Epithelial cell of esophagus (primary cell): ENCODE measurements around the gene MERTK.

Source experiments
- DNase-seq: peaks from one replicate; pipeline ENCODE4 v3.0.0; 2010; ENCODE audit warnings: low read depth
- H3K4me3 ChIP-seq: 2 replicates; pipeline ENCODE4 v1.5.1; 2011; ENCODE audit warnings: mild to moderate bottlenecking, low read length, control low read depth
- TF ChIP-seq, protein P1 (sequence below): IDR thresholded peaks from 2 replicates; pipeline ENCODE4 v1.5.1; 2011; ENCODE audit warnings: low read depth, mild to moderate bottlenecking, low read length, control low read depth, inconsistent platforms; ENCODE audit not compliant: insufficient read depth; ENCODE audit errors: missing control alignments

MERTK gene

DNA sequence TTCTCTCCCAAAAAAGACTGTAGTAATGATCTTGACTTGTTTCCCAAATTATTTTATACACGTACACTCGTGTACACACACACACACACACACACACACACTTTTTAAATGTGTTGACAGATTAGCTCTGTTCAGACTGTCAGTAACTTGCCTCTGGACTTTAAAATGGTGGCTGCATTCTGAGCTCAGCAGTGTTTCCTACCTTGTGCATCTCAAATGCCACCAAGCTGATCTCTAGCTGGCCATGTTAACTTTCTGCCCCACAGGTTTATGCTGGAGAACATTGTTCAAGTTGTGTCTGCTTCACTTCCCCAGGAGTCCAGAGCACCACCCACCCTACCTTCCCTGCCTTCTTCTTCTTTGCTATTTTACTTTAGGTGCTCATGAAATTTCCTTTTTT, 83.3 kb downstream of the MERTK start:
- H3K4me3 ChIP-seq, result no peak overlapping the region
- DNase-seq, result no peak
- TF ChIP-seq, protein P1, sequence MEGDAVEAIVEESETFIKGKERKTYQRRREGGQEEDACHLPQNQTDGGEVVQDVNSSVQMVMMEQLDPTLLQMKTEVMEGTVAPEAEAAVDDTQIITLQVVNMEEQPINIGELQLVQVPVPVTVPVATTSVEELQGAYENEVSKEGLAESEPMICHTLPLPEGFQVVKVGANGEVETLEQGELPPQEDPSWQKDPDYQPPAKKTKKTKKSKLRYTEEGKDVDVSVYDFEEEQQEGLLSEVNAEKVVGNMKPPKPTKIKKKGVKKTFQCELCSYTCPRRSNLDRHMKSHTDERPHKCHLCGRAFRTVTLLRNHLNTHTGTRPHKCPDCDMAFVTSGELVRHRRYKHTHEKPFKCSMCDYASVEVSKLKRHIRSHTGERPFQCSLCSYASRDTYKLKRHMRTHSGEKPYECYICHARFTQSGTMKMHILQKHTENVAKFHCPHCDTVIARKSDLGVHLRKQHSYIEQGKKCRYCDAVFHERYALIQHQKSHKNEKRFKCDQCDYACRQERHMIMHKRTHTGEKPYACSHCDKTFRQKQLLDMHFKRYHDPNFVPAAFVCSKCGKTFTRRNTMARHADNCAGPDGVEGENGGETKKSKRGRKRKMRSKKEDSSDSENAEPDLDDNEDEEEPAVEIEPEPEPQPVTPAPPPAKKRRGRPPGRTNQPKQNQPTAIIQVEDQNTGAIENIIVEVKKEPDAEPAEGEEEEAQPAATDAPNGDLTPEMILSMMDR, result no peak

DNA sequence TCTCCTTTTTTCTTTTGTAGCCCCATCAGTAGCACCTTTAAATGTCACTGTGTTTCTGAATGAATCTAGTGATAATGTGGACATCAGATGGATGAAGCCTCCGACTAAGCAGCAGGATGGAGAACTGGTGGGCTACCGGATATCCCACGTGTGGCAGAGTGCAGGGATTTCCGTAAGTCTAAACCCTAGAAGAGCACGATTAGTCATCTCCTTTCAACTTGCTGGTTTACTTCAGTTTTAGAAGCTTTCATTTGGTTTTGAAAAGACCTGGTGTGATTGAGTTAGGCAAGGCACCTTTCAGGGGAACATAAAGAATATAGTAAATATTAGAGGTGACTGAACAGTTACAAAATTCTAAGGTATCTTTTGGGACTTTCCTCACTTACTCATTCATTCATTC, 84.4 kb downstream of the MERTK start:
- TF ChIP-seq, protein P1, result no peak
- no peak overlapping the region for H3K4me3 ChIP-seq
- no peak for DNase-seq

DNA sequence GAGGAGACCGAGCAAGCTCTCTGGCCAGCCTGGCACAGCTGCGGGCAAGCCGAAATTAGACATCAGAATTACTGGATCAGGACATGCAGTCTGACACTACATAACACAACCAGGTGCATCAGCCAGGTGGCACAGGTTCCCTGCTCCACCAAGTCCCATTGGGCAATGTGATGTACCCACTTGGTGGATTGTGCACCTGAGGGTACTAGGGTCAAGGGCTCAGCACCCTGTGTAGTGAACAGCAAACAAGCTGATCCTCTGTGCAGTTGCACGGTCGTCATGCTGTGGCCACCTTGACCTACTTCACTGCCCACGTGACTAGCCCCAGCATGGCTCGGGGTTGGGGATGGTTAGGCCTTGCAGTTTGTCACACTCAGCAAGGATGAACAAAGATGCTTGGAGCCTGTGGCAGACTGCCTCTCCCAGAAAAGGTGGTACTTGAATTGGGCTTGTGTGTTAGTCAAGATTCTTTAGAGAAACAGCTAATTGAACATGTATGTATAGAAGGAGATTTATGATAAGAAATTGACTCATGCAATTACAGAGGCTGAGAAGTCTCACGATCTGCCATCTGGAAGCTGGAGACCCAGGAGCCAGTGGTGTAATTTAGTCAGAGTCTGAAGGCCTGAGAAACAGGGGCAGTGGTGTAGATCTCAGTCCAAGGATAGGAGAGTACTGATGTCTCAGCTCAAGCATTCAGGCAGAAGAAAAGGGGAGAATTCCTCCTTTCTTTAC, 85.2 kb downstream of the MERTK start:
- no peak overlapping the region for H3K4me3 ChIP-seq
- DNase-seq, result no peak
- TF ChIP-seq, protein P1, result no peak

DNA sequence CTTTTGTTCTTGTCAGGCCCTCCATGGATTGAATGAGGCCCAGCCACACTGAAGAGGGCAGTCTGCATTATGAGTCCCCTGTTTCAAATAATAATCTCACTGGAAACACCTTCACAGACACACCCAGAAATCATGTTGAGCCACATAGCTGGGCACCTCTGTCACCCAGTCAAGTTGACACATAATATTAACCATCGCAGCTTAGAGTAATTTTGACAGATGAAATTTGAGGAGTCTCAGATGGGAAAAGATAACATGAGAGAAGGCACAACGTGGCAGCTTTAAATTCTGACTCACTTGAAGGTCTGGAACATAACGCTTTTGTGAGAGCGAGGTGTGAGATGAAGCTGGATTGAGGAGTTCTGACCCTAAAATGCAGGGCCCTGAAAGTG, 85.8 kb downstream of the MERTK start:
- DNase-seq, result peak; percentile 60
- TF ChIP-seq, protein P1, result no peak
- no peak overlapping the region for H3K4me3 ChIP-seq

DNA sequence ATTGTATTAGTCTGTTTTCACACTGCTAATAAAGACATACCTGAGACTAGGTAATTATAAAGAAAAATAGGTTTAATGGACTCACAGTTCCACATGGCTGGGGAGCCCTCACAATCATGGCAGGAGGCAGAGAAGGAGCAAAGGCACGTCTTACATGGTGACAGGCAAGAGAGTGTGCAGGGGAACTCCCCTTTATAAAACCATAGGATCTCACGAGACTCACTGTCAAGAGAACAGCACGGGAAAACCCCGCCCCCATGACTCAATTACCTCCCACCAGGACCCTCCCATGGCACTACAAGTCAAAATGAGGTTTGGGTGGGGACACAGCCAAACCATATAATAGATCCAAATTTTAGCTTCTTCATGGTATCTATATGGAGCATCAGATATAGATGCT, 87.1 kb downstream of the MERTK start:
- H3K4me3 ChIP-seq, result no peak overlapping the region
- no peak for DNase-seq
- TF ChIP-seq, protein P1, result no peak

DNA sequence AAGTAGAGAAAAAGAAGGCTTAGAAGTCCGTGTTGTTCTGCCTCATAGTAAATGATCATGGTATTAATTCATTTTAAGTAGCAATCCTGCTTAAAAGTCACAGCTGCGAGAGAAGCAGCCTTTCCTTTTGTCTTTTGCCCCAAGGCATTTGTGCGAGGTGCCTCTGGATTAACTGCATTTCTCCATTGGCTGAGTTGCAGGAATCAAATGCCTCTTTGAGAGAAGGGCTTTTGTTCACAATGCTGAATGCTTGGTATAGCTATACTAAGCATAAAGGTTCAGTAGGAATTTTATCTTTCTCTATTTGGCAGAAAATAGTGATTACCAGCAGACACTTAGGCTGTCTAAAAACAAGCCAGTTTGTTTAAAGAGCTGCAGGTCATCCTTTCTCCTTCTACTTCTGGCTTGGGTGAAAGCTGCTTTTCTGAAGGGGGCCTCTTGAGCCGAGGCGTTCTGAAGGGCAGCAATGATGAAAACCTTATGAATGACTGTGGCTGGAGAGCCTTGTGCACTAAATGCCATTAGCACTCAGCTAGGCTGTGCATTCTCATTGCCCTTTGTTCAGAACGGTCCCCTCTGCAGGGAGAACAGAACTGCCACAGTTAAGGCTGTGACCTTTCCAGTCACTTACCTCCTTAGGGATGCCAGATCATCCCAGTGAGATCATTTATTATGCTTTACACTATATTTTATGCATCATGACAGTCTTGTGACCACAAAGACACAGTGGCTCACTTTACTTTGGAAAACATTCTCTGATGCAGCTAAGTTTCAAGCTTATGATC, 87.9 kb downstream of the MERTK start:
- no peak overlapping the region for H3K4me3 ChIP-seq
- TF ChIP-seq, protein P1, result no peak
- no peak for DNase-seq
